DMS 273 (cell line): ENCODE results near the gene LHPP.
A peak's percentile ranks its signal among the peaks of the same experiment; 100 is the strongest.

Experiments used
- DNase-seq: peaks from one replicate; lab custom pipeline; 2025; ENCODE audit not compliant: unreplicated experiment; lab: John Stamatoyannopoulos, UW

LHPP gene

GRCh38 chr10:124518366-124518765 lies 56.7 kb downstream of the LHPP start:
- DNase-seq: no peak

- DNase-seq: peak; percentile 7
Measured at GRCh38 chr10:124520558-124521428, 59.2 kb downstream of the LHPP start.

GRCh38 chr10:124521429-124521871 lies 59.8 kb downstream of the LHPP start:
- DNase-seq: no peak

- DNase-seq: no peak
Measured at GRCh38 chr10:124522131-124522932, 60.7 kb downstream of the LHPP start.

DNA sequence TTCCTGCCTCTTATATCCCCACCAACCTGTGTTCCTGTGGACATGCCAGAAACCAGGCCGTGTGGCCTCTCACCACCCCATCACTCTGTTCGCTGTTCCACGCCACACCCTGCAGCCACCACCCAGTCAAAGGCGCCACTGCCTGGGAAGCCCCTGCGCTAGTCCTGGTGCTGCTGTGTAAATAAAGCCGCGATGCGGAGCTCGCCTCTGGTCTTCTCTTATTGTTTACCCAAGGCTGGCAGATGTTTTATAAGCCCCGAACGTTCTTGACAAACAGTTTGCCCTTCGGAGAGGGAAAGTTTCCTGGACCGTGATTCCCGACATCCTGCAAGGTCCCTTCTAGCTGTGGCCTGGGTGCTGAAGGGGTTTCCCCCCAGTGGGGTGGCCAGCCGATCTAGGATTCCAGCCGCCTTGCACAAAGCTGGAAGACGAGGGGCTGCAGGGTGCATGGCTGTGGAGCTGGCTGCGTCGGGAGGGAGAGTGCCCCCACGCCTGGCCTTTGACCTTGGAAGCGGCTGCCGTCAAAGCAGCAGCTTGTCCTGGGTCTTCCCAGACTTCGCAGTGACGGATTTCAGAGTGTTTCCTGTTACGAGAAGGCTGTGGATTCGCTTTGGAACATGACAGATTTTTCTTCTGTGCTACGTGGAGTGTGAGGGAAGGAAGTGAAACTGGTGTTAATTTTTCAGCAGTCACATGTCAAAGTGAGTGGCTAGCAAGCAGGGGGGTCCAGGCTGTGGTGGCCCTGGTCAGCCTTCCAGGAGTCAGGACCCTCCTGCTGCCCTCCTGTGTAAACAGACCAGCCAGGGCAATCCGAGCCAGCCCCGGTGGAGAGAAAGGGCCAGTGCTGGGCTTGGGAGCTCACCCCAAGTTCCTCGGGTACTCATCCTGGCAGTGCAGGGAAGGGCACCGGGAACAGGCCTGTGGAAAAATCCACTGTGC lies 61.6 kb downstream of the LHPP start:
- no peak for DNase-seq

GRCh38 chr10:124523901-124524300 lies 62.3 kb downstream of the LHPP start:
- DNase-seq: no peak

GRCh38 chr10:124524991-124525653 lies 63.5 kb downstream of the LHPP start:
- peak; percentile 18 for DNase-seq

DNA sequence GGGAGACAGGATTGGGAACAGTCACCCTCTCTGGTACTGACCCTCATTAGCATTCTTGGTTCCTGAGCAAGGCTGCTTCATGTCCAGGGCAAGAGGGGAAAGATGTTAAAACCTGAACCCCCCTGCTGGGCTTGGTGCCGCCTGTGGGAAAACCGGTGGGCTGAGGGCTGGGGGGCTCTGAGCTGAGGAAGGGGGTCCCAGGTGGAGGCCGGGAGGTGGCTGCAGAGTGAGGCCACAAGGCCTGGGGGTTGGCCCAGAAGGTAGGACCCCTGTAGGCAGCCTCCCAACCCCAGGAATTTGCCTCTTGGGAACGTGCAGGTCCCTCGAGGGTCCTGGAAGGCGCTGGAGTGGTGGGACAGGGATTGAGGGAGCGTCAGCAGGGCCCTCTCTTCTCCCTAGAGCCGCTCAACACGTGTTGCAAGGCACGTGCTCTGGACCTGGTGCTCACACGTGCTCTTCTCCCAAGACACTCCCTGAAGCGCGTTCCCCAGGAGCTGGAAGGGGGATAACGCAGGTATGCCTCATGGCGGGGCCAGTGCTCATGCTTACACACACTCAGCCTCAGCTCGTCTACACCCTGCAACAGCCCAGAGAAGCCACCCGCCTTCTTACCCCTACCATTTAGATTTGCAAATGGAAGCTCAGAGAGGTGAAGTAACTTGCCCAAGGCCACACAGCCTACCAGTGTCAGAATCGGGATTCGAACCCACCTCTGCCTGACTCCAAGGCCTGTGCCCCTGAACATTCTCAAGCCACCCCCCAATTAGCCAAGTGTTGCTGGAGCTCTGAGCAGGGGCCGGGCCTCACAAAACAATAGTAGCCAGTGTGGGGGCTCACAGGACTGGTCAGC lies 64.4 kb downstream of the LHPP start:
- no peak for DNase-seq

DNA sequence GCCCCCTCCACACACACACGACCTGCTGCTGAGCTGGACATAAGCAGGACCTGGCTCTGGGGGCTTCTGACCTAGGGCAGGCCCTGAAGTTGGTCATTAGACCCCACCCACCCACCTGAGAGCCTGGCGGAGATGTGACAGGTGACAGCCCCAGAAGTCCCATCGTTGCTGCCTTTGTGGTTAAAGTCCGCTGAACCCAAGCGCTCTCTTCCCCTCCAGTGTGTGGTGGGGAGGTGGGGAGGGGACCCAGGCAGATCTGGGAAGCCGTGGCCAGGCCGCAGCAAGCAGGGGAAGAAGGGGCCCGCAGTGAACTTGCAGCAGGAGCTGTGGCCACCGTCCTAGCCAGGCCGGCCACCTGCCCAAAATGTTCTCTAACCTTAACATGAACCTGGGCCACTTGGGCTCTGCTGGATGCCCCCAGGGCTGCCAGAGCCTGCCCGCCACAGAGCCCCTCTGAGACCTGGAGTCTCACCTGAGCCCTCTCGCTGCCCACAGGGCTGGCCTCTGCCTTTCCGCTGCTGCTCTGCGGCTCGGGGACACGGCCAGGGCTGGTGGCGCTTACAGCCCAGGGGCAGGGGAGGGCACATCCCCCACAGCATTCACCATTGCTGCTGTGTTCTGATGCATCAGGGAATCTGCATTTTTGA lies 65.1 kb downstream of the LHPP start:
- no peak for DNase-seq

DNA sequence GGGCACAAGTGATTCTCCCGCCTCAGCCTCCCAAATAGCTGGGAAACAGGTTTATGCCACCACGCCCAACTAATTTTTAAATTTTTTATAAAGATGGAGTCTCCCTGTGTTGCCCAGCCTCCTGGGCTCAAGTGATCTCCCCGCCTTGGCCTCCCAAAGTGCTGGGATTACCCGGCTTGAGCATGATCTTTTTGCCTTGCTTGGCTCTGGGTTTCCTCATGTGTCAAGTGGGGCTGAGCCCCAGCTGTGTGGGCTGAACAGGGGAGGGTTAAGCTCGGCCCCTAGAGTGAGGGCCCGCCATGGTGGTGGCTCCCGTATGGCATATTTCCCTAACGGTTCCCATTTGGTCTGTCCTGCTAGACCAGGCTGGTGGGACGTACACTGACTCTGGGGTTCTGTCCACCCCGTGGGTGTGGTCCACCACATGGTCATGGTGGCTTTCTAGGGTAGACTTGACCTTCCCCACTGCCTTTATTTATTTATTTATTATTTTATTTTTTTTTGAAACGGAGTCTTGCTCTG lies 66.3 kb downstream of the LHPP start:
- no peak for DNase-seq

DNA sequence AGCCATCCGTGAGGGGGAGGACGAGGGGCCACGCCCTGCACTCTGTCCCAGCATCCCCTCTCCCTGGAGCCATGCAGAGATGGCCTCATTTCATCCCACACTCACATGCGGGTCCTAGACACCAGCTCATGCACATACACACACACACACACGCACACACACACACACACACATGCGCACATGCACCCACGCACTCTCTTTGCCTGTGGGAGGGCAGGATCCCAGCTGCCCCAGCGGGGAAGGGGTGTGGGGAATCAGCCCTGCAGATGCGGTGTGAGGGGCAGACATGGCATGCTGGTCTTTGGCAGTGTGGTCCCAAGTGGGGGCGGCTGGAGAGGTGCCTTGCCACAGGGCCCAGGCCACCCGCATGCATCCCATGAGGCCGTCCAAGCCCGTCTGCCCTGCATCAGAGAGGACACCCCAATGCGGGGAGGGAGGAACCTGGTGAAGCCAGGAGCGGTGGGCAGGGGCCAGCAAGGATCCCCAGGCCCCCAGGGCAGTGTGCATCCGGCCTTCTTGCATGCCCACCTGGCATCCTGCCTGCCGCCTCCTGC lies 68.1 kb downstream of the LHPP start:
- no peak for DNase-seq

GRCh38 chr10:124530215-124530665 lies 68.6 kb downstream of the LHPP start:
- DNase-seq: peak; percentile 90

DNA sequence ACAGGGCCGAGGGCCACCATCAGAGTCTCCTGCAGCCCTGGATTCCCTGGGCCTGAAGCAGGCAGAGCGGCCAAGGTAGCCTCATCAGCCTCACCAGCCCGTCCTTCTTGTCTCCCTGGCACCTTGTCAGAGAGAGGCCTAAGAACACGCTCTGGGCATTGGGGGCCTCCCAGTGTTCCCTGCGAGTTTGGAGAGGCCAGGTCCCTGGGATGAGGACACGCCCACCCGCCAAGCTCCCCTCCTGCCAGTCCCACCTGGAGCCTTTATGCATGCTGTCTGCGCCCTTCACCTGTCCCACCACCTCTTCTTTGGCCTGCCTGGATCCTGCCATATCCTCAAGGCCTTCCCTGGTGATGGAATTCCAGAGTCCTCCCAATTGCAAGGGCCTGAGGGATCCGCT lies 69.2 kb downstream of the LHPP start:
- no peak for DNase-seq

- DNase-seq: no peak
Measured at GRCh38 chr10:124532106-124532641, 70.6 kb downstream of the LHPP start.

- no peak for DNase-seq
Measured at GRCh38 chr10:124532788-124533187, 71.2 kb downstream of the LHPP start.

DNA sequence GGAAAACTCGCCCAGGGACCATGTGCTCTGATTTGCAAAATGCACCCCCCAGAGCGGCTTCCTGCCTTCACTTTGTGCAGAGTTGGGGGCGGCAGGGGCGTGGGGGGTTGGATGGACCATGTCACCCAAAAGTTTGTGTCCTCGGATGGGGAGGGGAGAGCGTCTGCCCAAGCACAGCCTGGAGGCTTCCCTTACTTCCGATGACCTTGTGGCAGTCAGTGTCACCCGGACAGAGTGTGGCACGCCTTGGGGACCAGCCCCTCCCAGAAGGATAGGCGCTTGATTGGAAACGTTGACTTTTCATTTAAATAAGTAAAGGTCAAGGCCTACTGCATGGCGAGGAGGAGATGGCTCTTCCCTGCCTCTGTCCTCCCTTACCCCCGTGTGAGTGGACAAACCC lies 71.6 kb downstream of the LHPP start:
- no peak for DNase-seq

GRCh38 chr10:124534231-124534798 lies 72.7 kb downstream of the LHPP start:
- no peak for DNase-seq
